ENCODE measurements around the gene BMP3.
A peak's percentile ranks its signal among the peaks of the same experiment; 100 is the strongest.

BMP3 gene

DNA sequence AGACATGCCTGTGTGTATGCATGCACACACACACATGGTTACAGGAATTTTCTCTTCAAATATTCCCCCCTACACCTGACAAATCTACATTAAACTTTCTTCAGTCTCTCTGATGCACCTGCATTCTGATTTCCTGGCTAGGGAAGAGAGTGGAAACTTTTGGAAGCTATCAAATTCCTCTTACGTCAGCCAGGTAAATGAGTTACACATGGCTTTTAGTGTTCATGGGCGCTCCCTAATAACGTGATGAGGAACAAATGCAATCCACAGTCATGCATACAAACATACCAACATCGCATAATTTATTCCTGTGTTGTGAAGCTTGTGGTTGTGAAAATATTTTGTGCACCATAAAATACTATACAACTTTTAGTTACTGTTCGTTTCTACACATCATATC is 34.9 kb downstream of the BMP3 start:
- TF ChIP-seq, protein P1, sequence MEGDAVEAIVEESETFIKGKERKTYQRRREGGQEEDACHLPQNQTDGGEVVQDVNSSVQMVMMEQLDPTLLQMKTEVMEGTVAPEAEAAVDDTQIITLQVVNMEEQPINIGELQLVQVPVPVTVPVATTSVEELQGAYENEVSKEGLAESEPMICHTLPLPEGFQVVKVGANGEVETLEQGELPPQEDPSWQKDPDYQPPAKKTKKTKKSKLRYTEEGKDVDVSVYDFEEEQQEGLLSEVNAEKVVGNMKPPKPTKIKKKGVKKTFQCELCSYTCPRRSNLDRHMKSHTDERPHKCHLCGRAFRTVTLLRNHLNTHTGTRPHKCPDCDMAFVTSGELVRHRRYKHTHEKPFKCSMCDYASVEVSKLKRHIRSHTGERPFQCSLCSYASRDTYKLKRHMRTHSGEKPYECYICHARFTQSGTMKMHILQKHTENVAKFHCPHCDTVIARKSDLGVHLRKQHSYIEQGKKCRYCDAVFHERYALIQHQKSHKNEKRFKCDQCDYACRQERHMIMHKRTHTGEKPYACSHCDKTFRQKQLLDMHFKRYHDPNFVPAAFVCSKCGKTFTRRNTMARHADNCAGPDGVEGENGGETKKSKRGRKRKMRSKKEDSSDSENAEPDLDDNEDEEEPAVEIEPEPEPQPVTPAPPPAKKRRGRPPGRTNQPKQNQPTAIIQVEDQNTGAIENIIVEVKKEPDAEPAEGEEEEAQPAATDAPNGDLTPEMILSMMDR (IDR thresholded peaks at IDR 0.05; ENCODE audit: low read length), result no peak
- TF ChIP-seq EZH2 (IDR thresholded peaks at IDR 0.05; ENCODE audit: borderline replicate concordance, low read length), result no peak
- H3K27ac ChIP-seq (ENCODE audit: low read depth, low read length, poor library complexity, severe bottlenecking), result no peak overlapping the region
- H3K79me2 ChIP-seq (ENCODE audit: insufficient read depth, low read length), result no peaks in the 10 kb centered on the region
- no peaks in the 10 kb centered on the region for H4K20me1 ChIP-seq (ENCODE audit: insufficient read depth, low read length)
- no peaks in the 10 kb centered on the region for H3K27me3 ChIP-seq (ENCODE audit: insufficient read depth, low read length)
- 0 out of 2 replicates have a peak, but pooled peaks cover 4% of the 10 kb centered on the region for H3F3A ChIP-seq (ENCODE audit: insufficient read depth, low read length)
- peaks cover 43% of the 10 kb centered on the region for H3K4me1 ChIP-seq (ENCODE audit: insufficient read depth, low read length, severe bottlenecking)
- no peak overlapping the region for H3K4me3 ChIP-seq (ENCODE audit: low read depth, low read length, poor library complexity, severe bottlenecking)
- H3K36me3 ChIP-seq (ENCODE audit: insufficient read depth, low read length), result no peaks in the 10 kb centered on the region
- no peaks in the 10 kb centered on the region for H3K9me3 ChIP-seq (ENCODE audit: low read length)
- no peak overlapping the region for H3K4me2 ChIP-seq (ENCODE audit: low read length)
- no peaks in the 10 kb centered on the region for H3K9me2 ChIP-seq (ENCODE audit: low read depth, low read length)
- no peak overlapping the region for H2AFZ ChIP-seq (ENCODE audit: low read length)
- H3K9ac ChIP-seq (ENCODE audit: low read length), result no peak overlapping the region

DNA sequence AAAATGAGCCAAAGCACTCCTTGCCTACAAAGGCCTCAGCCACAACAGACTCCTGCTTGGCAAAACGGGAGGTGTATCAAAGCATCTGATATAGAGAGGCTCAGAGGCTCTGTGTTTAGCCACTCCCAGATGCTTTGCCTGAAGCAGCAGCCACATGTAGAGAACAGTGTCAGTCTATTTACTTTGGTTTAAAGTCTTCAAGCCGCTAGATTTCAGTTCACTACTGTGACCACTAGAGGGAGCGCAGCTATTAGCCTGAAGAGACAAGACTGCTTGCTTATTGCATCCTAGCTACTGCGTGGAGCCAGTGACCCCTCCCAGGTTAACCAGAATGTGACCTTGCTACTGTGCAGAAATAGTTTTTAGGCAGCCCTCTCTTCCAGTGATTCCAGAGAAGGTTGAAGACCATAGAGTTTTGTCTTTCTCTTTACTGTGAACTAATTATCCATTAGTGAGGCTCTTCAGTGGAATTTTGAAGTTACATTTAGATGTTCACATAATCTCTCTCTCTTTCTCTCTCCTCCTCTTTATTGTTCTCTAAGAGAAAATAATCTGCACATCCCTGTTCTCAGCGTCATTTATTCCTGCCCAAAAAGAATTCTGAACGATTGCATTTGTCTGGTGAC is 39.3 kb downstream of the BMP3 start:
- no peak overlapping the region for H3K4me3 ChIP-seq (ENCODE audit: low read depth, low read length, poor library complexity, severe bottlenecking)

DNA sequence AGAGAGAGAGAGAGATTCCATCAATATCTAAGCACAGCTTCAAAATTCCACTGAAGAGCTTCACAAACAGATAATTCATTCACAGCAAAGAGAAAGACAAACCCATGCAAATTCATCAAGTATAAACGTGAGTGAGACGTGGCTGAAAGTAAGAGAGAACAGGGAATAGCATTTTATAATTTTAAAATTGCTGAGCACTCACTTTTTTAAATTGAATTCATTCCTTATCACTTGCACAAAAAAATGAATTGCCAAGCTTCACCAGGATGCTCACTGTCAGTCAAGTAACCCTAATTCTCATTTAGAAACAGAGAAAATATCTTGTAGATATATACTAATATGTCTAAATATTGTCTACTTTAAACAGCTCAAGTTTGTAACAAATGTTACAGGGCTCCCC is 40.5 kb downstream of the BMP3 start:
- no peak overlapping the region for H2AFZ ChIP-seq (ENCODE audit: low read length)
- no peak overlapping the region for H3K27ac ChIP-seq (ENCODE audit: low read depth, low read length, poor library complexity, severe bottlenecking)
- no peaks in the 10 kb centered on the region for H3F3A ChIP-seq (ENCODE audit: insufficient read depth, low read length)
- H3K36me3 ChIP-seq (ENCODE audit: insufficient read depth, low read length), result no peaks in the 10 kb centered on the region
- H3K9me3 ChIP-seq (ENCODE audit: low read length), result no peaks in the 10 kb centered on the region
- H3K4me1 ChIP-seq (ENCODE audit: insufficient read depth, low read length, severe bottlenecking), result peaks cover 13% of the 10 kb centered on the region
- no peak overlapping the region for H3K9ac ChIP-seq (ENCODE audit: low read length)
- no peaks in the 10 kb centered on the region for H3K27me3 ChIP-seq (ENCODE audit: insufficient read depth, low read length)
- H3K4me2 ChIP-seq (ENCODE audit: low read length), result no peak overlapping the region
- TF ChIP-seq EZH2 (IDR thresholded peaks at IDR 0.05; ENCODE audit: borderline replicate concordance, low read length), result no peak
- TF ChIP-seq, protein P1 (IDR thresholded peaks at IDR 0.05; ENCODE audit: low read length), result no peak
- H4K20me1 ChIP-seq (ENCODE audit: insufficient read depth, low read length), result no peaks in the 10 kb centered on the region
- no peak overlapping the region for H3K4me3 ChIP-seq (ENCODE audit: low read depth, low read length, poor library complexity, severe bottlenecking)
- no peaks in the 10 kb centered on the region for H3K79me2 ChIP-seq (ENCODE audit: insufficient read depth, low read length)
- H3K9me2 ChIP-seq (ENCODE audit: low read depth, low read length), result no peaks in the 10 kb centered on the region

More for the DNA sequence above, 39.3 kb downstream of the BMP3 start:
- Histone ChIP-seq H3K4me1 (ENCODE audit: insufficient read depth, low read length, severe bottlenecking) (peaks cover 20% of the 10 kb centered on the region), H3F3A (ENCODE audit: insufficient read depth, low read length) (0 out of 2 replicates have a peak, but pooled peaks cover 1% of the 10 kb centered on the region), H4K20me1 (ENCODE audit: insufficient read depth, low read length) (no peaks in the 10 kb centered on the region), H3K9me2 (ENCODE audit: low read depth, low read length) (no peaks in the 10 kb centered on the region), H3K27ac (ENCODE audit: low read depth, low read length, poor library complexity, severe bottlenecking) (no peak overlapping the region), H3K36me3 (ENCODE audit: insufficient read depth, low read length) (no peaks in the 10 kb centered on the region), H3K9ac (ENCODE audit: low read length) (no peak overlapping the region), H2AFZ (ENCODE audit: low read length) (no peak overlapping the region), H3K79me2 (ENCODE audit: insufficient read depth, low read length) (no peaks in the 10 kb centered on the region), H3K27me3 (ENCODE audit: insufficient read depth, low read length) (no peaks in the 10 kb centered on the region), H3K9me3 (ENCODE audit: low read length) (no peaks in the 10 kb centered on the region), H3K4me2 (ENCODE audit: low read length) (peak overlapping the region; percentile 15; the same call in 1 of the 2 replicates)
- TF ChIP-seq, protein P1 (IDR thresholded peaks at IDR 0.05; ENCODE audit: low read length), result peak; percentile 93
- TF ChIP-seq EZH2 (IDR thresholded peaks at IDR 0.05; ENCODE audit: borderline replicate concordance, low read length), result no peak
